Retinal pigment epithelial cell (primary cell): Measurements from ENCODE around the gene TRAF7.
"Not testable (repeated sequence)": the region's sequence is repeated elsewhere in the genome, so short reads cannot be mapped to it uniquely, and the experiment has no call there.

ENCODE experiments used
- DNase-seq: peaks from one replicate; pipeline ENCODE4 v3.0.0-alpha.2; 2010; ENCODE audit warnings: low read depth
- H3K4me3 ChIP-seq: 2 replicates; pipeline ENCODE4 v1.5.1; 2011; ENCODE audit warnings: mild to moderate bottlenecking, low read length, control low read depth, moderate library complexity
- CTCF ChIP-seq: conservative IDR thresholded peaks from 2 replicates; pipeline ENCODE4 v1.5.1; 2011; ENCODE audit warnings: low read depth, low read length, control low read depth, inconsistent platforms

TRAF7 gene

GRCh38 chr16:2199095-2199494 is 43.5 kb downstream of the TRAF7 start:
- DNase-seq: no peak
- TF ChIP-seq CTCF: no peak
- H3K4me3 ChIP-seq: no peak overlapping the region

- no peak overlapping the region for H3K4me3 ChIP-seq
- no peak for TF ChIP-seq CTCF
- DNase-seq: no peak
Measured at GRCh38 chr16:2199621-2200139, 44.1 kb downstream of the TRAF7 start.

GRCh38 chr16:2200313-2200712 is 44.7 kb downstream of the TRAF7 start:
- TF ChIP-seq CTCF: no peak
- no peak overlapping the region for H3K4me3 ChIP-seq
- no peak for DNase-seq

GRCh38 chr16:2203119-2203688 is 47.6 kb downstream of the TRAF7 start:
- not testable (repeated sequence) for DNase-seq, H3K4me3 ChIP-seq

- DNase-seq: no peak
- TF ChIP-seq CTCF: no peak
- H3K4me3 ChIP-seq: peak overlapping the region; percentile 89
Measured at GRCh38 chr16:2204416-2205103, 49.0 kb downstream of the TRAF7 start.

- TF ChIP-seq CTCF: no peak
- peak within 1 kb of the TSS; percentile 89 for H3K4me3 ChIP-seq
- DNase-seq: peak; percentile 37
Measured at GRCh38 chr16:2205104-2205966, 49.8 kb downstream of the TRAF7 start, which contains the start of gene MLST8. Gene MLST8, plus strand, starts transcription at chr16:2205454. Its CDS starts 632 bp downstream, at chr16:2206086.

- TF ChIP-seq CTCF: no peak
- no peak for DNase-seq
Measured at GRCh38 chr16:2205967-2206313, 50.4 kb downstream of the TRAF7 start.

More at GRCh38 chr16:2205967-2206313, 50.4 kb downstream of the TRAF7 start:
- H3K4me3 ChIP-seq: peak overlapping the region; percentile 89
